ENCODE results near the gene LIPC. TPM values are rescaled to one million over a fixed set of nuclear protein-coding genes. Genes with fewer than 3 reads are reported as not detected.

Gene LIPC
- total and polyA plus RNA-seq, 10 of the 15 experiments (the other 5 are each of a cell fraction or from before 2014, with no cell fraction given): 0.06 to 0.31 (median 0.16) TPM; not detected in 1

DNA sequence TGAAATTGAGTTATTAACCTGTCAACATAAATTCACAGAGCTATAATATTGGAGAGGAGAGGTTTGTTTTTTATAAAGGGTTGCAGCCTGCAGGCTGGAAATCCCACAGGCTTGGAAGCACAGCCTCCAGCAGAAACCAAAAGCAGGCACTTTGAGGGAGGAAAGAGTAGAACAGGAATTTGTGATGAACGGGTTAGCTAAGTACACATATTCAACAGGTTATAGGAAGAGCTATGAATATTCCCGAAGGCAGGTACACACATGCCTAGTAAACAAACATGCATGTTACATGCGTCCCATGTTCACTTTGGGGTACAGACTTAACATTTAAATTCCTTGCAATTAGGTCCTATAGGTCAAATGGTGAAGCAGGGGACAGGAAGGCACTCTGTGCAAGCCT is 25.9 kb upstream of the LIPC start (continued):
- TF ChIP-seq, protein P1, sequence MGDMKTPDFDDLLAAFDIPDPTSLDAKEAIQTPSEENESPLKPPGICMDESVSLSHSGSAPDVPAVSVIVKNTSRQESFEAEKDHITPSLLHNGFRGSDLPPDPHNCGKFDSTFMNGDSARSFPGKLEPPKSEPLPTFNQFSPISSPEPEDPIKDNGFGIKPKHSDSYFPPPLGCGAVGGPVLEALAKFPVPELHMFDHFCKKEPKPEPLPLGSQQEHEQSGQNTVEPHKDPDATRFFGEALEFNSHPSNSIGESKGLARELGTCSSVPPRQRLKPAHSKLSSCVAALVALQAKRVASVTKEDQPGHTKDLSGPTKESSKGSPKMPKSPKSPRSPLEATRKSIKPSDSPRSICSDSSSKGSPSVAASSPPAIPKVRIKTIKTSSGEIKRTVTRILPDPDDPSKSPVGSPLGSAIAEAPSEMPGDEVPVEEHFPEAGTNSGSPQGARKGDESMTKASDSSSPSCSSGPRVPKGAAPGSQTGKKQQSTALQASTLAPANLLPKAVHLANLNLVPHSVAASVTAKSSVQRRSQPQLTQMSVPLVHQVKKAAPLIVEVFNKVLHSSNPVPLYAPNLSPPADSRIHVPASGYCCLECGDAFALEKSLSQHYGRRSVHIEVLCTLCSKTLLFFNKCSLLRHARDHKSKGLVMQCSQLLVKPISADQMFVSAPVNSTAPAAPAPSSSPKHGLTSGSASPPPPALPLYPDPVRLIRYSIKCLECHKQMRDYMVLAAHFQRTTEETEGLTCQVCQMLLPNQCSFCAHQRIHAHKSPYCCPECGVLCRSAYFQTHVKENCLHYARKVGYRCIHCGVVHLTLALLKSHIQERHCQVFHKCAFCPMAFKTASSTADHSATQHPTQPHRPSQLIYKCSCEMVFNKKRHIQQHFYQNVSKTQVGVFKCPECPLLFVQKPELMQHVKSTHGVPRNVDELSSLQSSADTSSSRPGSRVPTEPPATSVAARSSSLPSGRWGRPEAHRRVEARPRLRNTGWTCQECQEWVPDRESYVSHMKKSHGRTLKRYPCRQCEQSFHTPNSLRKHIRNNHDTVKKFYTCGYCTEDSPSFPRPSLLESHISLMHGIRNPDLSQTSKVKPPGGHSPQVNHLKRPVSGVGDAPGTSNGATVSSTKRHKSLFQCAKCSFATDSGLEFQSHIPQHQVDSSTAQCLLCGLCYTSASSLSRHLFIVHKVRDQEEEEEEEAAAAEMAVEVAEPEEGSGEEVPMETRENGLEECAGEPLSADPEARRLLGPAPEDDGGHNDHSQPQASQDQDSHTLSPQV (IDR thresholded peaks at IDR 0.05): no peak
- TF ChIP-seq MTA2 (IDR thresholded peaks at IDR 0.05; ENCODE audit: low read depth) (no peak), RCOR1 (conservative IDR thresholded peaks at IDR 0.05; ENCODE audit: low read depth, low read length) (no peak), SMARCA5 (IDR thresholded peaks at IDR 0.05) (no peak), ZZZ3 (IDR thresholded peaks at IDR 0.05; ENCODE audit: control insufficient read depth, insufficient read length, low read depth) (no peak), RUNX3 (IDR thresholded peaks at IDR 0.05; ENCODE audit: low read length) (no peak), JUNB (IDR thresholded peaks at IDR 0.05) (no peak)

DNA sequence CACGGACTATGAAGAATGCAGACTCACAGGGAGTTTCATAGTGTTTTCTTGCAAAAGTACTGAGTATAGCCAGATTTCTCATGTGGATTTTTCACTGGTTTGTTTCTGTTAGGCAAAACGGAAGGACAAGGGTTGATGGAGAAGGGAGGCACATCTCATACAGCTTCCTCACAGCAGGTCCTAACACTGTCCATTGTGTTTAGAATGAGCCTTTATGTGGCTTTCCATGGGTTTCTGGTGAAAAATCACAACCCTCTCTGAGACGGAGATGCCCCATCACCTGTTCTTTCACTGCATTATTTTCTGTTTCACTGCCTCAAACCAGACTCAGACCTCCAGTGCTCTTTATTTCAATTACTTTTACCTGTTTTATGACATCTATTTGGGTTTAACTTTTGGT is 25.0 kb upstream of the LIPC start:
- no peak overlapping the region for H3K4me2 ChIP-seq (ENCODE audit: control insufficient read depth, insufficient read depth)
- intact Hi-C loops (cut with micrococcal nuclease; ENCODE audit: unreplicated experiment): no loop called here
- ChIA-PET RAD21 (ENCODE audit: unreplicated experiment) (no interaction called here), CTCF (interaction anchor here (1.3 kb wide), 1 partner anchor 11 kb away, joined by 3 read pairs; no protein-coding TSS in a partner anchor), POLR2A (no interaction called here), SMC1A (ENCODE audit: uncharacterized antibody, unreplicated experiment) (interaction anchor here (0.6 to 1.2 kb wide), 2 partner anchors 33 to 150 kb away, joined by 3 to 4 read pairs; no protein-coding TSS in a partner anchor)
- H3K4me1 ChIP-seq (ENCODE audit: control insufficient read depth, insufficient read depth, low read length): peaks cover 6% of the 10 kb centered on the region
- no peak for ATAC-seq
- no peak overlapping the region for H3K27ac ChIP-seq (ENCODE audit: control insufficient read depth, insufficient read depth)
- H2AFZ ChIP-seq (ENCODE audit: control insufficient read depth, low read depth, low read length): no peak overlapping the region
- 60% methylated on average over 3 of the region's 3 CpGs for WGBS (ENCODE audit: insufficient coverage, insufficient replicate concordance, low lambda C conversion rate, missing lambda C conversion rate)
- no peak for FAIRE-seq
- in situ Hi-C loops (cut with MboI): no loop called here
- DNase-seq (ENCODE audit: low read depth, low spot score): no peak
- no peak overlapping the region for H3K9ac ChIP-seq (ENCODE audit: control insufficient read depth, insufficient read depth, low read length)
- H3K9me3 ChIP-seq (replicated peaks; ENCODE audit: control insufficient read depth, insufficient read depth, low read length): no peaks in the 10 kb centered on the region
- no peak overlapping the region for H3K4me3 ChIP-seq
- H3K79me2 ChIP-seq (ENCODE audit: control insufficient read depth, insufficient read depth, low read length): no peaks in the 10 kb centered on the region
- H4K20me1 ChIP-seq (ENCODE audit: control insufficient read depth, insufficient read depth): no peaks in the 10 kb centered on the region
- no peaks in the 10 kb centered on the region for H3K36me3 ChIP-seq (ENCODE audit: control insufficient read depth in 2 of 2, insufficient read depth in 2 of 2, low read length in 1 of 2)
- BruUV-seq (replicated peaks): no TSS peak
- no peaks in the 10 kb centered on the region for H3K27me3 ChIP-seq (replicated peaks in 1 of 2; ENCODE audit: control insufficient read depth in 2 of 2, insufficient read depth in 2 of 2, low read length in 1 of 2)
- no peak for TF ChIP-seq STAT3 (IDR thresholded peaks at IDR 0.05; ENCODE audit: low read depth, low read length)
- no peak for TF ChIP-seq STAT1 (conservative IDR thresholded peaks at IDR 0.05)
- TF ChIP-seq NR2F1 (conservative IDR thresholded peaks at IDR 0.05): no peak
- no peak for TF ChIP-seq TBL1XR1 (IDR thresholded peaks at IDR 0.05; ENCODE audit: low read depth, low read length)
- no peak for TF ChIP-seq IRF4 (IDR thresholded peaks at IDR 0.05; ENCODE audit: low read depth, low read length)
- no peak for TF ChIP-seq BHLHE40 (IDR thresholded peaks at IDR 0.05; ENCODE audit: borderline replicate concordance in 1 of 2, low read depth in 2 of 2, low read length in 1 of 2)
- no peak for TF ChIP-seq BRCA1 (IDR thresholded peaks at IDR 0.05; ENCODE audit: low read depth, low read length)
- TF ChIP-seq MYB (IDR thresholded peaks at IDR 0.05; ENCODE audit: borderline replicate concordance, low read depth, low read length): no peak
- TF ChIP-seq EP300 (IDR thresholded peaks at IDR 0.05; ENCODE audit: borderline replicate concordance in 1 of 2, control insufficient read depth in 1 of 2, low read depth in 2 of 2, low read length in 2 of 2): no peak
- no peak for TF ChIP-seq ZZZ3 (IDR thresholded peaks at IDR 0.05; ENCODE audit: control insufficient read depth, insufficient read length, low read depth)
- TF ChIP-seq SIX5 (IDR thresholded peaks at IDR 0.05; ENCODE audit: low read depth, low read length, severe bottlenecking): no peak
- TF ChIP-seq ETV6 (conservative IDR thresholded peaks at IDR 0.05 in 1 of 2, IDR thresholded peaks at IDR 0.05 in 1 of 2; ENCODE audit: borderline replicate concordance in 1 of 2, low read depth in 1 of 2): no peak
- TF ChIP-seq WRNIP1 (IDR thresholded peaks at IDR 0.05; ENCODE audit: borderline replicate concordance, low read depth, low read length): no peak

Measured in GM12878 (cell line).